ENCODE results near the gene KIF1B.
"Not testable (repeated sequence)": the region's sequence is repeated elsewhere in the genome, so short reads cannot be mapped to it uniquely, and the experiment has no call there.

KIF1B gene

DNA sequence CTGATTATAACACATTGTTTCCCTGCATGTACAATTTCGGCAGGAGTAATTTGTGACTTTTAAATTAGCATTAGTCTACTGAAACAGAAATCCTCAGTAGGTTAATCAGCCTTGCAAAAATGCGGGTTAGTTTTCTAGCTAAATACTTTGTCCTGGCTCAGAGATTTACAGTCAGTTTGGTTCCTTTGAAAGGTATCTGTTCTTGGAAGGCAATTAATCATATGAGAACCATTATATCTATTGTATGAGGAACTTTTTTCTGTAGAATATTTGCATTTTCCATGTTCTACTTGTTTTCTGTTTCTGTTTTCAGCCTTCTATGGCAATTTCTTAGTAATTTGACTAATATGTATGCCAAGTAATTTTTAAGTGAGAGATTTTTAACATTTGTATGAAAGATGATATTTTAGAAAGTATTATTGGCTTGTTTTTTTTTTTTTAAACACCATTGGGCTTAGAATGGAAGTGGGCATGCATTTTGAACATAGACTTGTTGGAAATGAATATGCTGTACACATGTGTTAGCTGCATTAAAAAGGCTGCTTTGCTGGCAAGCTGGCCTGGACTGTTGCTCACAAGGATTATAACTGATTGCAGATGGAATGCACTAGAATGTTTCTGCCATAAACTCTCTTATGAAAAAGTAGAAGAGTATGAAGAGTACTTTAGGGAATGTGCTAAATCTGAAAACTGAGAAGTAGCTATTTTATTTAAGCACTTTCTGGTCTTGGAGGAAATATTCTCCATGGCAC, 26.2 kb downstream of the KIF1B start:
- DNase-seq (ENCODE audit: low read depth): peak; percentile 16

DNA sequence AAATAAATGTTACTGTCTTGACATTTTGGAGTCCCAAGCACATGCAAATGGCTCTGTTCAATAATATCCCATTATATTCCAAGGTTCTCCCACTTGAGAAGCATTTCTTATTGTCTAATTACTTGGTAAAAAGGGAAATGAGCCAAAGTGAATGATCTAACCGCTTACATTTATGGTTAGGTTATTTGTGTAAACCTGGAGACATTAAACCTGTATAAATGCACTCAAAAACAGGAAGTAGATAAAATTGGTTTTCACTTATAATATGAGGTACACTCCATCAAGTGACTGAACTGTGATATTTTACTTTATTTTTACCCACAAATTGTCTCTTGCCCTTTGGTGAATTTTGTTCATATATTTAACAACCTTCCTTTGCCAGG, 26.8 kb downstream of the KIF1B start:
- DNase-seq (ENCODE audit: low read depth): no peak

DNA sequence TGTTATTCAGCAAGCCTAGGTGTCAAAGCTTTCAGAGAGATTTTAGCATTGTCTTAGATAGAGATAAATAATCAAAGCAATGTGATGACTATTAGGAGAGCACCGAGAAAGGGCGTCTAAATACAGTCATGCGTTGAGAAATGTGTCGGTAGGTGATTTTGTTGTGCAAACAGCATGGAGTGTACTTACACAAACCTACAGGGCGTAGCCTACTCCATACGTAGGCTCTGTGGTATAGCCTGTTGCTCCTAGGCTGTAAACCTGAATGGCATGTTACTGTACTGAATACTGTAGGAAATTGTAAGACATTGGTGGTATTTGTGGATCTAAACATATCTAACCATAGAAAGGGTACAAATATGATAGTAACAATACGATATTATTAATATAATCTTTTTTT, 31.8 kb downstream of the KIF1B start:
- DNase-seq (ENCODE audit: low read depth): no peak

DNA sequence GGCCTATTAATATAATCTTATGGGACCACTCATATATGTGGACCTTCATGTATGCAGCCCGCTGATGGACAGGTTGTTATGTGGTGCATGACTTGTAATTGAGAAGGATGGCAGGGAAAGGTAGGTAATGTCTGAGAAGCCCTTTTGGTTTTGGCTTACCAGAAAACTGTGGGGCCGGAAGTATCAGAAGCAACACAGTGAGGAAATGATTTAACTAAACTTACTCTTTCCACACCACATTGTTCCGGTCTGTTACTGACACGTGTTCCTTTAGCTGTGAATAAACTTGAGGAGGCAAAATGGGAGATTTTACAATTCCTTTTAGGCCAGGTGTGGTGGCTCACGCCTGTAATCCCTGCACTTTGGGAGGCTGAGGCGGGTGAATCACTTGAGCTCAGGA, 32.4 kb downstream of the KIF1B start:
- no peak for DNase-seq (ENCODE audit: low read depth)

DNA sequence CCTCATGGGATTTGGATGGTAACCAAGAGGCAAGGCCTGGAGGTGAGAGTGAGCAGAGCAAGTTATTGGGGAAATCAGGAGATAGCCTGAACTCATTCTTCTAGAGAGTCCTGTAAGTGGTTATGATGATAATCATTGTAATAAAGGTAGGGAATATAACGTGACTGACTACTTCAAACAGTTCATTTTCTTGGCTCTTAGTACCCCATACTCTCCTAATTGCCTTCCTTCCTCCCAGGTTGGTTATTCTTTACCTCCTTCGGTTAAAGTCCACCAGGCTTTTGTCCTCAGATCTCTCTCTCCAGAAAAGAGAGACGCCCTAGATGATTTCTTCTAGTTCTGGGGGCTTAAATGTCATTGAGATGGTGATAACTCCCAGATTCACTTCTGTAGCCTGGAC, 35.3 kb downstream of the KIF1B start:
- DNase-seq (ENCODE audit: low read depth): no peak

DNA sequence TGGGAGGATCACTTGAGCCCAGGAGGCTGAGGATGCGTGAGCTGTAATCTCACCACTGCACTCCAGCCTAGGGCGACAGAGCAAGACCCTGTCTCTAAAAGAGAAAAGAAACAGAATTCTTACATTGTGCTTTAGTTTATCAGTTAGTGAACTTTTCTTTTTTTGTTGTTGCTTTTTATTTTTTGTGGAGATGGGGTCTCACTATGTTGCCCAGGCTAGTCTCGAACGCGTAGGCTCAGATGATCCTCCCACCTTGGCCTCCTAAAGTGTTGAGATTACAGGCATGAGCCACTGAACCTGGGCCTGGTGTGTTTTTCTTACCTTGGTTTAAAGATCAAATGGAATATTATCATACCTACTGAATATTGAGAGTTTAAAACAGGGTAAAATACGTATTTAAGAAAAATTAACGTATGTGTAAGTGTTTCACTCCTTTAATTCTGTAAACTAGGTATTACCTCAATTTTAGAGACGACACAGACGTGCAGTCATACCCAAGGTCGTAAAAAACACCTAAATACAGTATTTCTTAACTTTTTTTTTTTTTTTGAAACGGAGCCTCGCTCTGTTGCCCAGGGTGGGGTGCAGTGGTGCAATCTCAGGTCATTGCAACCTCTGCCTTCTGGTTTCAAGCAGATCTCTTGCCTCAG, 39.6 kb downstream of the KIF1B start:
- no peak for DNase-seq (ENCODE audit: low read depth)

DNA sequence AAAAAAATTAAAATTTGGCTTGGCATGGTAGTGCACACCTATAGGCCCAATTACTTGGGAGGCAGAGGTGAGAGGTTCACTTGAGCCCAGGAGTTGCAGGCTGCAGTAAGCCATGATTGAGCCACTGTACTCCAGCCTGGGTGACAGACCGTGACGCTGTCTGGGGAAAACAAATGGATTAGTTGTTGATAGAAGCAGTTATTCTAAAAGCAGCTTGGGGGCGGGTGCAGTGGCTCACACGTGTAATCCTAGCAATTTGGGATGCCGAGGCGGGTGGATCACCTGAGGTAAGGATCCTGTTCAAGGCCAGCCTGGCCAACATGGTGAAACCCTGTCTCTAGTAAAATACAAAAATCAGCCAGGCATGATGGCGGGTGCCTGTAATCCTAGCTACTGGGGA, 40.3 kb downstream of the KIF1B start:
- no peak for DNase-seq (ENCODE audit: low read depth)

DNA sequence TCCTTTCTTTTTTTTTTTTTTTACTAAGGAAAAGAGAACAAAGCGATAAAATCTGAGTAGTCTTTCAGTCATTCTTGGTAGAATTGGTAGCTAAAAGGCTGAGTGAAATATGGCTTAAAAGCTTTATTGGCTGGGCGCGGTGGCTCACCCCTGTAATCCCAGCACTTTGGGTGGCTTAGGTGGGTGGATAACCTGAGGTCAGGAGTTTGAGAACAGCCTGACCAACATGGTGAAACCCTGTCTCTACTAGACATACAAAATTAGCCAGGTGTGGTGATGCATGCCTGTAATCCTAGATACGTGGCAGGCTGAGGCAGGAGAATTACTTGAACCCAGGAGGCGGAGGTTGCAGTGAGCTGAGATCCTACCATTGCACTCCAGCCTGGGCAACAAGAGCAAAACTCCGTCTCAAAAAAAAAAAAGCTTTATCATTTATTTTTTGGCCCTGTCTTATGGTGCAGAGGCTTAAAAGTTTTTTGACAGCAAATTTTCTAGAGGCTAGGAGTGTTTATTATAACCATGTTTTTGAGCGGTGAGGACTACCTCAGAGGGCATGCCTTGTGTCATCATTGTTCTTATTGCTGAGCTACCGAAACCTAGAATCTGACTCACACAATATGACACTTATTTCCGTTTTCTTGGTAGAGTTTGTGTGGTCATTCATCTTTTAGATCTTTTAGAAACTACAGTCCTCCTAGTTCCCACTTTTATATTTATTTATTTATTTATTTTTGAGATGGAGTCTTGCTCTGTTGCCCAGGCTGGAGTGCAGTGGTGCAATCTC, 41.1 kb downstream of the KIF1B start:
- peak; percentile 17 for DNase-seq (ENCODE audit: low read depth)

DNA sequence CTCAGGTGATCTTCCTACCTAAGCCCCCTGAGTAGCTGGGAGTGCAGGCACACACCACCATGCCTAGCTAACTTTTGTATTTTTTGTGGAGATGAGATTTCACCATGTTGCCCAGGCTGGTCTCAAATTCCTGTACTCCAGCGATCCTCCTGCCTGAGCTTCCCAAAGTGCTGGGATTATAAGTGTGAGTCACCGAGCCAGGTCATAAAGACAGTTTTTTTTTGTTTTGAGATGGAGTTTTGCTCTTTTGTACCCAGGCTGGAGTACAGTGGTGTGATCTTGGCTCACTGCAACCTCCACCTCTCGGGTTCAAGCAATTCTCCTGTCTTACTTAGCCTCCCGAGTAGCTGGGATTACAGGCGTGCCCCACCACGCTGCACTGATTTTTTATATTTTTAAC, 42.1 kb downstream of the KIF1B start:
- DNase-seq (ENCODE audit: low read depth): peak; percentile 50

DNA sequence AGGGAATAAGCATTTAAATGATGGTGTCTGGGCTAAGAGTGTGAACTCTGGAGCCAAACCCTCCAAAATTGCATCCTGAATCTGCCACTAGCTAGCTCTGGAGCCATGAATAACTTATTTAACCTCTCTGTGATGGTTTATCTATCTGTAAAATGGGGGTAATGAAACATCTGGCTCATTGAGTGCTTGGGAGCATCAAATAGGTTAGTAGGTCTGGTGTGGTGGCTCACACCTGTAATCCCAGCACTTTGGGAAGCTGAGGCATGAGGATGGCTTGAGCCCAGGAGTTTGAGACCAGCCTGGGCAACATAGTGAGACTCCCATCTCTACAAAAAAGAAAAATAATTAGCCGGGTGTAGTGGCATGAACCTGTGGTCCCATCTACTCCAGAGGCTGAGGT, 42.8 kb downstream of the KIF1B start:
- DNase-seq (ENCODE audit: low read depth): no peak

DNA sequence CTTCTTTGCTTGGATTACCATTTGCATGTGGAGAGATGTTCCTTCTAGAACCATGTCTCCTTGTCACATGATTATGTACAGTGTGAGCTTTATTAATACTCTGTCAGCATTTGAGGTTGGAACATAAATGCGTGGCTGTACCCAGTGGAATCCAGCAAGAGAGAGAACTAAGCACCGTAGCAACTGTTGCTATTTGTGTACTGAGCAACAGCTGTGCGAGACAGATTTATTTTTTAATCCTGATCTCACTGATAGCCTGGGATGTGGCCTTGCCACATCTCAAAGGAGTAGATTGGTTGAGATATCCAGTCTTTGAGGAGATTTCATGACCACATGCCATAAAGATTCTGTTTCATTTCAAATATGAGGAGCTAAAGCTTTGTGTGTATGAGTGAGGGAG, 43.4 kb downstream of the KIF1B start:
- peak; percentile 93 for DNase-seq (ENCODE audit: low read depth)

DNA sequence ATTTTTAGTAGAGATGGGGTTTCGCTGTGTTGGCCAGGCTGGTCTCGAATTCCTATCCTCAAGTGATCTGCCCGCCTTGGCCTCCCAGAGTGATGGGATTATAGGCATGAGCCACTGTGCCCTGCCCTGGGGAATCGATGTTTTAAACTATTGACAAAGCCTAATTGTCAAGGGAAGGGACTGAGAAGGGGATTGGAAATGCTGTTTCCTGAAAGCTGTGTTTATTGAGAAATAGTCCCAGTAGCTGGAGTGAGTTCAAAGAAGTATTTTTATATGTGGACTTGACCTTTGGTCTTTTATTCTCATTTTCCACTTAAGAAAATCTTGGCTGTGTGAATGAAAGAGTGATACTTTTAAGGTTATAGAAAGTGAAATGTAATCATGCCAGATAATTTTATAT, 47.5 kb downstream of the KIF1B start:
- peak; percentile 13 for DNase-seq (ENCODE audit: low read depth)

DNA sequence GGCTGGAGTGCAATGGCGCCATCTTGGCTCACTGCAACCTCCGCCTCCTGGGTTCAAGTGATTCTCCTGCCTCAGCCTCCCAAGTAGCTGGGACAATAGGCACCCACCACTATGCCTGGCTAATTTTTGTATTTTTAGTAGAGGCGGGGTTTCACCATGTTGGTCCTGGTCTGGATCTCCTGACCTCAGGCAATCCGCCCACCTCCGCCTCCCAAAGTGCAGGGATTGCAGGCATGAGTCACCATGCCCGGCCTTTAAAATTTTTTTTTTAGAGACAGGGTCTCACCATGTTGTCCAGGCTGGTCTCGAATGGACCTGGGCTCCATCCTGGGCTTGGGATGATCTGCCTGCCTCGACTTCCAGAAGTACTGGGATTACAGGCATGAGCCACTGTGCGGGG, 49.2 kb downstream of the KIF1B start:
- DNase-seq (ENCODE audit: low read depth): not testable (repeated sequence)

DNA sequence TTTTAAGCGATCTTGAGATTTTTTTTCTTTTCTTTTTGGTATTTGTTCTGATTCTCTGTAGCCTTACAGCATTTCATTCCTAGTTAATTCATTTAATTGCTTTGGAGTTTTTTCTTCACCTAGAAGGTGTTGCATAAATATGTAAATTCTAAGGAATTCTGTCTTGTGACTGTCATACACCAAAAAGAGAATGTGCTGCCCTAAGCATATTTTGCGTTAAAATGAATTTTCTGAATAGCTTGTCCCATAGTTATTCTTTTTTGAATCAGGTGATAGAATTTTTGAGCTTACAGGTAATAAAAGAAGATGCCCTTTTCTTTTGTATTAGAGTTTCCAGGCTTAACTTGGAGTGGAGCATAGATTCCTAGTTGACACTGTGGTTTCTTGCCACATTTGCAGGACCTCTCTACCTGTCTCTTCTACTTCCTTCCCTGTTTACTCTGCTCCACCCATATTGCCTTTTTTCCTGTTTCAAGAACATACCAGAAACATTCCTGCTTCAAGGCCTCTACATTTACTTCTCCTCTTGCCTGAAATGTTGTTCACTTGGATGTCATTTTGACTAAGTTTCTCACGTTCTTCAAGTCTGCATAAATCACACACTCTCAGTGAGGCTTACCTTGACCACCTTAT, 53.2 kb downstream of the KIF1B start:
- no peak for DNase-seq (ENCODE audit: low read depth)

DNA sequence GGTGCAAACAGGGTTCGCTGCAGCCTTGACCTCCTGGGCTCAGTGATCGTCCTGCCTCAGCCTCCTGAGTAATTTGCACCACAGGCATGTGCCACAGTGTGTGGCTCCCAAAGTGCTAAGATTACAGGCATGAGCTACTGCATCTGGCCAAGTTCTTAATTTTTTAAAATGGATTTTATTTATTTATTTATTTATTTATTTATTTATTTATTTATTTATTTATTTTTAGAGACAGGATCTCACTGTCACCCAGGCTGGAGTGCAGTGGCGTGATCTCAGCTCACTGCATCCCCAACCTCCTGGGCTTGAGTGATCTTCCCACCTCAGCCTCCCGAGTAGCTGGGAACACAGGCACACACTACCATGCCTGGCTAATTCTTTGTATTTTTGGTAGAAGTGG, 54.7 kb downstream of the KIF1B start:
- no peak for DNase-seq (ENCODE audit: low read depth)

DNA sequence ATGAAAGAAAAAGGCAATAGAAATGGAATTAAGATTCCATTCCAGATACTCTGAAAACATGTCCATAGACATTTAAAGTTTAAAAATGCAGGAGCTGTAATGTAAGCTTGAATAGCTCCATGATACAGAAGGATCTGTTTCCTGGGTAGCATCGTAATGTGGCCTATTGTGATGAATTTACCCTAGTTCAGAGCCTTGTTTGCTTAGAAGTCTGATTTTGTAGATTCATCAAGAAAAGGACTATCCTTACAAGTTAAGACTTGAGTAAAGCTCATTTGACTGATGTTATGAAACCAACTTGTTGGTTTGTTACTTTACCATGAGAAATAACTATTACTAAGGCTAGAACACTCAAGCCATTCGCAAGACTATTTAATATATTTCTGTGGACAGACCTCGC, 55.5 kb downstream of the KIF1B start:
- DNase-seq (ENCODE audit: low read depth): no peak

DNA sequence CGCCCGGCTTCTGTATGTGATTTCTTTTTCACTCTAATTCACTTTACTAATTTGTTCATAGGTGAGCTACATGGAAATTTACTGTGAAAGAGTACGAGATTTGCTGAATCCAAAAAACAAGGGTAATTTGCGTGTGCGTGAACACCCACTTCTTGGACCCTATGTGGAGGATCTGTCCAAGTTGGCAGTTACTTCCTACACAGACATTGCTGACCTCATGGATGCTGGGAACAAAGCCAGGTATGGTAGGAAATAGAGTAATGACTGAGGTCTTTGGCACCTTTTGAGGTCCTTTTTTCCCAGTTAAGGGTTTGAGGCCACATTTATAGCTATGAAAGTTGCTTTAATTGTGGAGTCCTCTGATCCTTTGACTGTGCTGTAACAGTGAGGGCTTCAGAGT, 56.9 kb downstream of the KIF1B start:
- DNase-seq (ENCODE audit: low read depth): no peak

DNA sequence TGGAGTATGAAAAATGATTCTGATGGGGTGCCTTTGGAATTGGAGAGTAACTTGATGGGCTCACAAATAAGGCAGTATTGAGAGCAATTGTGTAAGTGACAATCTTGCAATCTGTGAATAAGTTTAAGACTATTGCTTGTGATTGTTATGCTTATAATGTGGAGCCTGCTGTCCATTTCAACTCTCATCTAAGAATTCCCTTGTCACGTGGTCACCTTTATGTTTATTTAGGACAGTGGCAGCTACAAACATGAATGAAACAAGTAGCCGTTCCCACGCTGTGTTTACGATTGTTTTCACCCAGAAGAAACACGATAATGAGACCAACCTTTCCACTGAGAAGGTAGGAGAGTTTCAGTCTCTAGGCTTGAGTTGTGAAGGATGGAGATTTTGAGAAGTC, 57.6 kb downstream of the KIF1B start:
- no peak for DNase-seq (ENCODE audit: low read depth)

DNA sequence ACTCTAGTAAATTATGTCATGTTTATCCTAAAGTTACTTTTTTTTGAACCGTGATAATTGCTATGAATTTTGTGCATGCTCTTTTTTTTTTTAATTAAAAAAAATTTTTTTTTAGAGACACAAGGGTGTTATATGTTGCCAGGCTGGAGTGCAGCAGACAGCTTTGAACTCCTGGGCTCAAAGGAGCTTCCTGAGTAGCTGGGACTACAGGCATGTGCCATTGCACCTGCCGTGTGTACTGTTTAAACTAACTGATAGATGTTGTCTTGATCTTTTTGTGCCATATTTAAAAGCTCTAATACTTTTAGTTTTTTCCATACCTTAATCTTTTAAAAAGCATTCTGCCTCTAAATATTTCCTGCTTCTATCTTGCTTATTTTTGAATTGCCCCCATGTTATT, 60.7 kb downstream of the KIF1B start:
- no peak for DNase-seq (ENCODE audit: low read depth)

DNA sequence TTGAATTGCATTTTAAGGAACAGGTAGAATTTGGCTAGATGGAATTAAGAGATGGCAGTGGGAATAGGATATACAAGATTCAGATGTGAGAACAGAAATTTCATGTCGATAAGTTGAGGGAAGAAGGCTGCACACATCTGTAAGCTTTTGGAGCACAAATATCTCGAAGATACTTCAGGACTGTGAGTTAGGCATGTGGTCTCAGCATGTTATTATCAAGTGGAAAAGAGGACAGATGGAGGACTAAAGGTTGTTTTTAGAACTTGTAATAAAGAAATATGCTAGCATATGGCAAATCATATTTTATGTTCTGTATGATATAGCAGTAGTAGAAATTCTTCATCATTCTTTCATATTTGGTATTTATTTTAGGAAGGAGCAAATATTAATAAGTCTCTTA, 61.5 kb downstream of the KIF1B start:
- DNase-seq (ENCODE audit: low read depth): no peak

DNA sequence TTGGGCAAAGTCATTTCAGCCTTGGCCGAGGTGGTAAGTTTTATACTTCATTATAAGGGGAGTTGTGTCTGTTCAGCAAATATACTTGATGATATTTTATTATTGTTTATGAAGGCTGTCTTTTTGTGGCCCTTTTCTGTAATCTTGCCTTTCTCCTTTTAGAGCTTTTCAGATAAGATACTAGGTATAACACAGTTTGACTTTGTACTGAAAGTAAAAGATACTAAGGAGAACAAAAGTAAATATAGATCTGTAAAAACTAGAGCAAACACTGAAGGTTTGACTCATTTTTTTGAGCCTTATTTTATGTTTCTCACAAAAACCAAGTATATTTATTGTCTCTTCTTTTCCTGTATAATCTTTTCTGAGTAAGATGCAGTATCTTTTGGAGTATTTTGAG, 61.9 kb downstream of the KIF1B start:
- DNase-seq (ENCODE audit: low read depth): no peak

DNA sequence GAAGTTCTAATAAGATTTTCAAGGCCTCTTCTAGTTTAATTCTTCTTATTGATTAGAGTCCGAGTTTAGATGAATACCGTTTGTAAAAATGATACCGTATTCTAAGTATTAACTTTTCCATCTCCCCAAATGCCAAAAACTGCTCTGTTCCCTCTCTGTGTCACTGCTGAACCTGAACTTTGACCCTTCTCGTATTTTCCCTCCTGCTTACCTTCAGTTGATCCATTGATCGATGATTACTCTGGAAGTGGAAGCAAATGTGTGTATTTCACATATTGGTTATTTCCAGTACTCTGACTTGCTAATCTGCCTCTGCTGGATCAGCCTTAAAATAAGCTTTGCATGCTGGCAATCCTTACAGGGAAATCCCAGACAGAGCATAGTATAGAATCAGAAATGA, 68.5 kb downstream of the KIF1B start:
- no peak for DNase-seq (ENCODE audit: low read depth)
